GM19463 (cell line): ENCODE results near the gene CD72.
"Not testable (repeated sequence)": the region's sequence is repeated elsewhere in the genome, so short reads cannot be mapped to it uniquely, and the experiment has no call there.

Experiments
- ATAC-seq: cut with Tn5 transposase; IDR thresholded peaks from one replicate; pipeline ENCODE4 v1.9.1; 2021; ENCODE audit warnings: mild to moderate bottlenecking, moderate library complexity; ENCODE audit not compliant: unreplicated experiment

CD72 gene

GRCh38 chr9:35618854-35619799, 914 bp upstream of the CD72 start:
- peak; percentile 47 for ATAC-seq

- no peak for ATAC-seq
Observed at GRCh38 chr9:35617548-35617947, 665 bp downstream of the CD72 start.

- ATAC-seq: peak; percentile 35
Observed at GRCh38 chr9:35616681-35617459, 1.3 kb downstream of the CD72 start.

- no peak for ATAC-seq
Observed at GRCh38 chr9:35615981-35616680, 2.1 kb downstream of the CD72 start.

- ATAC-seq: no peak
Observed at GRCh38 chr9:35612843-35613242, 5.4 kb downstream of the CD72 start.

GRCh38 chr9:35612066-35612465, 6.1 kb downstream of the CD72 start:
- ATAC-seq: not testable (repeated sequence)

GRCh38 chr9:35611230-35611797, 6.9 kb downstream of the CD72 start:
- ATAC-seq: no peak

GRCh38 chr9:35609820-35610163, 8.4 kb downstream of the CD72 start:
- no peak for ATAC-seq

- no peak for ATAC-seq
Observed at GRCh38 chr9:35609001-35609819, 9.0 kb downstream of the CD72 start.

- no peak for ATAC-seq
Observed at GRCh38 chr9:35608221-35608620, 10.0 kb downstream of the CD72 start.

GRCh38 chr9:35606726-35607125, 11.5 kb downstream of the CD72 start:
- ATAC-seq: no peak

- no peak for ATAC-seq
Observed at GRCh38 chr9:35606138-35606504, 12.1 kb downstream of the CD72 start.

GRCh38 chr9:35605351-35606137, 12.7 kb downstream of the CD72 start:
- peak; percentile 4 for ATAC-seq

- peak; percentile 40 for ATAC-seq
Observed at GRCh38 chr9:35604578-35605350, 13.4 kb downstream of the CD72 start, which contains the start of gene TESK1. Gene TESK1, plus strand, starts transcription at chr9:35605262. Its CDS starts 358 bp downstream, at chr9:35605620.

- peak; percentile 88 for ATAC-seq
Observed at GRCh38 chr9:35603986-35604577, 14.1 kb downstream of the CD72 start.

- no peak for ATAC-seq
Observed at GRCh38 chr9:35603506-35603985, 14.7 kb downstream of the CD72 start.

- no peak for ATAC-seq
Observed at GRCh38 chr9:35599763-35600604, 18.2 kb downstream of the CD72 start.
